M059J (cell line): ENCODE results near the gene NPIPB8. TPM values are rescaled to one million over a fixed set of nuclear protein-coding genes. Genes with fewer than 3 reads are reported as not detected.
A peak's percentile ranks its signal among the peaks of the same experiment; 100 is the strongest.
"Not testable (repeated sequence)": the region's sequence is repeated elsewhere in the genome, so short reads cannot be mapped to it uniquely, and the experiment has no call there.

Source experiments
- DNase-seq: peaks from one replicate; pipeline ENCODE4 v3.0.0-alpha.2; 2012; ENCODE audit warnings: low read depth
- total RNA-seq: library from RNA; depleted of rRNA; stranded (reverse); fragments of >200 nt; shearing (Covaris generic); gene quantifications from 2 replicates; pipeline ENCODE4 v1.2.3, GENCODE V29; 2014; rRNA removed

NPIPB8 gene
- total RNA-seq = not detected in 2 replicates

DNA sequence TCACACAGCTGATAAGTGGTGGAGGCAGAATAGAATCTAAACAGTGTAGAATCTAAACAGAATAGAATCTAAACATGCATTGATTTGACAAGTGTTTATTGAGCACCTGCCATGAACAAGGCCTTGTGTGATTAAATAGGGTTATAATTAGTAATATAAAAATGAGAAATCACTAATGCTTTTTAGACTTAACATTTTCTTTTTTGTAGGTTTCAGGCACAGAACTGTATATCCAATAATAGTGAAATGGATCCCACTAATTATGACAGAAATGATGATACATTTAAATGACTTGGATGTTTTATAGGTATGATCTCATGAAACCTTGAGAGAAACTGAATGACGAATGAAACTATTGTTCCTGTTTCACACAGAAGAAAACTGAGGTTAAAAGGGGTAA lies at the start of gene NPIPB8:
NPIPB8 (plus strand) TSS at position 301 of the 400 bp plus-strand sequence. CDS start 296 bp downstream, outside the sequence.
- DNase-seq = not testable (repeated sequence)

DNA sequence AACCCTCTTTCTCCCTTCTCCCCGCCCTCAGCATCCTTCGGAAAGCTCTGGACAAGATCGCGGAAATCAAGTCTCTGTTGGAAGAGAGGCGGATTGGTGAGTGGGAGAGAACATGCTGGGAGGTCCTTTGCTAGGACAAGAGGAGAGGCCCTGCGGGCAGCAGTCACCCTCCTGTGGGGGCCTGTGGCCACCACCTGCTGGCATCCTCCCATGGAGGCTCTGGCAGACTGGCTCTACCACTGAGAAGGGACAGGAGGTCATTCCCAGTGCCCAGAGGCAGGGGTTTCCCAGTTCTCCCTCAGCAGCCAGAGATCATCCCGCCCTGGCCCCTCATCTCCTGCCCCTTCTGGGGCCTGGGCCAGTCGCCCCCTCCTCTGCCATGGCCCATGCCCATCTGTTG lies 48.8 kb upstream of the NPIPB8 start:
- no peak for DNase-seq

GRCh38 chr16:28589930-28590329 lies 47.9 kb upstream of the NPIPB8 start:
- DNase-seq = no peak

- no peak for DNase-seq
Observed at GRCh38 chr16:28590384-28591340, 47.2 kb upstream of the NPIPB8 start.

- no peak for DNase-seq
Observed at GRCh38 chr16:28591355-28591754, 46.5 kb upstream of the NPIPB8 start.

- DNase-seq = no peak
Observed at GRCh38 chr16:28592511-28592910, 45.4 kb upstream of the NPIPB8 start.

GRCh38 chr16:28592979-28593553 lies 44.8 kb upstream of the NPIPB8 start:
- DNase-seq = no peak

- not testable (repeated sequence) for DNase-seq
Observed at GRCh38 chr16:28595451-28595850, 42.4 kb upstream of the NPIPB8 start.

DNA sequence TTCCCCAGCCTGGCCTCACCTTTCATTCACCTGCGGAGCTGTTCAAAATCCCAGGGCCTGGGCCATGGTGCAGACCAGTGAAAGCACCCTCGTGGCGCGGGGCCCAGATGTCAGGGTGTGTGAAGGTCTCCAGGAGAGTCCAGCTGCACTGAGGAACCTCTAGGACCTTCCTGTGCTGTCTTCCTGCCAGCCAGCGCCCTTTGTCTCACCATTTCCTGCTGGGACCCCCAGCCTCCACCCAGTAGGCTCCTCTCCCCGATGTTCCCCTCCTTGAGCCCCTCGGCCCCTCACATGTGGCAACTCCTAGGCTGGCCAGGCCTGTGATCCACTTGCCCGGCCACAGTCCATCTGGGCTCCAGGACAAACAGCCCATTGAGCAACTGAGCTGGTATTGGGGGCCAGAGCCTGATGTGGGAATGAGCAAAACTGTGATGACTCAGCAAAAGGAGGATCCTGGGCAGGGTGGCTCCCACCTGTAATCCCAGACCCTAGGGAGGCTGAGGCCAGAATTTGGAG lies 41.7 kb upstream of the NPIPB8 start:
- DNase-seq = no peak

- peak; percentile 21 for DNase-seq
Observed at GRCh38 chr16:28596840-28597691, 40.8 kb upstream of the NPIPB8 start, which contains the start of gene SULT1A2. Gene SULT1A2, minus strand, starts transcription at chr16:28597050. Its CDS starts 1,120 bp downstream, at chr16:28595930.

GRCh38 chr16:28597692-28598261 lies 40.1 kb upstream of the NPIPB8 start:
- DNase-seq = no peak

- DNase-seq = not testable (repeated sequence)
Observed at GRCh38 chr16:28599377-28600285, 38.2 kb upstream of the NPIPB8 start.

GRCh38 chr16:28600965-28601364 lies 36.9 kb upstream of the NPIPB8 start:
- not testable (repeated sequence) for DNase-seq

DNA sequence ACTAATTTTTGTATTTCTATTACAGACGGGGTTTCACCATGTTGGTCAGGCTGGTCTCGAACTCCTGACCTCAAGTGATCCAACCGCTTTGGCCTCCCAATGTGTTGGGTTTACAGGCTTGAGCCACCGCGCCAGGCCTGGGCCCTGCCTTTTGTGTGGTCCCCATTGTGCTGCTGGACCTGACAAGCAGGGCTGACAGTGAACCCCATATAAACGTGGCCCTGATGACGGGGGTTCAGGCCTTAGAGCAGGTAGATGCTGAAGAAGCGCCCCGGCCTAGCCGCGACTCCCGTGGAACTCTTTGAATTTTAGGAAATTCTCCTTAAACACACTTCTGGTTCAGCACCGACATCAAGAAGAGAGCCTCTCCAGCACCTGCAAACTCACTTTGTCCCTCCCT lies 36.3 kb upstream of the NPIPB8 start:
- not testable (repeated sequence) for DNase-seq

DNA sequence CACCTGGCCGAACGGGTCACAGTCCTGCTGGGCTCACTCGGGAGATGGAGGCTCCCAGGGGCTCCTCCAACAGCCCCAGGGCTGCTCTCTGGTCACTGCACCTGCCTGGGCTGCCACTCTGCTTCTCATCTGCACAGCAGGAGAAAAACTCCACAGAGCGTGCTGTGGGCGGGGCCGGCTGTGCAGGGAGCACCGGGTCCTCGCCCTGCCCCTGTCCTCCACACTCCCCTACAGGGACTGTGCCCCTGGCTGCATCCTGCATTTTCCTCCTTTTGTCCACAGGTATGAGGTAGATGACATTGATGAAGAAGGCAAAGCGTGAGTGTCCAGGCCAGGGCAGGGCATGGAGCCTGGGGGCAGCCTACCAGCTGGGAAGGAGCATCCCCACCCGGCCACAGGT lies 35.8 kb upstream of the NPIPB8 start:
- not testable (repeated sequence) for DNase-seq

DNA sequence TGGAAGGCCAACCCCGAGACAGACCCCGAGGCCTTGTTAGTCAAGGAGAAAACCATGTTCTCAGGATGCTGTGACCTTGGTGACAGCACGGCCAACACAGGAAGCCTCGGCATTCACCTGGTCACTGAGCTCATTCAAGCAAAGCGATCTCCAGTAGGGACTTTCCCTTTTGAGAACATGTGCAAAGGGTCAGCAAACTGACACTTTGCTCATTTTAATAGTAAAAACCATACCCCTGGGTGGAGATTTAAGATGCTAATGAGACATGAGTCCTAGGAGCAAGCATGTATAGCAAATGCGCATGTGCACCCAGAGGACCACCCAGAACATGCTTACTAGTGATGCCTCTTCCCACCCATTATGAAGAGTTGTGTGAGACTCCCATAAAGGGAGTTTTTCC lies 35.3 kb upstream of the NPIPB8 start:
- no peak for DNase-seq

DNA sequence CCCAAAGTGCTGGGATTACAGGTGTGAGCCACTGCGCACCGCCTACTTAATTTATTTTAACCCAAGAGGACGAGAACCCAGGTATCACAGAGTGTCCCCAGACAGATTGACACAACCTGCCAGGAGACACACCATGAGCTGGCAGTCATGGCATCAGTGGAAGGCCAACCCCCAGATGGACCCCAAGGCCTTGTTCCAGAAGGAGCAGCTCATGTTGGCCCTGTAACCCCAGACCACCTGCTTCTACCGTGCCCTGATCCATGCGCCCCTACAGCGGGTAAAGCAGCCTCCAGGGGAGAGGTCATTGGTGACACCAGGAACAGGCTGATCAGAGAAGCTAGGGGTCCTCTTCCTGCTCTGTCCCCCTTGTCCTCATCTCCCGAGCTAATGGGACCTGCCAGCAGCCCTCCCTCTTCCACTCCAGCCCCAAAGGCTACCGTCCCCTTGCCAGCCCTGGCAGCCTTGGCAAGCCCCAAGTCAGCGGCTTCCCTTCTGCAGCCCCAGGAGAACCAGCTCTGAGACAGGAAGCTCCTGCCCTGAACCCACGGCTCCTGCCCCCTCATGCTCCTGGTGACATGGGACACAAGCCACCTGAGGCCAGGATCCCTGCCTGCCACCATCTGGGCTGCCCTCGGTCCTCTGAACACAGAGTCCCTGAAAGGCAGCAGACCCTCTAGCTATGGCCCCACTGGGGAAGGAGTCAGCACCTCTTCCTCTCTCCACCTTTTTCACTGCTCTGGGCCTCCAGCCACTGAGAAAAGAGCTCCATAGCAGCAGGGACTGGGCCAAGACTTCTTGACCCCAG lies 34.3 kb upstream of the NPIPB8 start:
- no peak for DNase-seq

- DNase-seq = no peak
Observed at GRCh38 chr16:28604186-28604565, 33.7 kb upstream of the NPIPB8 start.
